ENCODE data around the gene PIAS2. TPM values are rescaled to one million over a fixed set of nuclear protein-coding genes. Genes with fewer than 3 reads are reported as not detected.

The PIAS2 gene
- total RNA-seq, 4 donors from 2014 or later, result 25.1 to 40.8 (median 29.2) TPM

DNA sequence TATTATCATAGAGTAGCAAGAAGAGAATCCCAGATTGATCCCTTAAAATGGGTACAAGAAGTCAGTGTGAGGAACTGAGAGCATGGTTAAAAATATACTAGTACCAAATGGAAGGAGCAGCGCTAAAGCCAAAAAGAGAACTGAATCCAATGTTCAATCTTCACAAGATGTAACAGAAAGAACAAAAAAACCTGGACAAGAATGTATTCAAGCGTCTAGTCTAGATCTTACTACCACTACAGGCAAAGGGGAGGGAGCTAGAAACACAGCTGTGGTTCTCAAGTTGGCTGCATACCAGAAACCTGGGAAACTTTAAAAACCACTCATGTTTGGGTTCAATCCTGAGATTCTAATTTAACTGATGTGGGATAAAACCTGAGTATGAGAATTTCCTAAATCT is 57.5 kb downstream of the PIAS2 start:
- TF ChIP-seq, protein P1, sequence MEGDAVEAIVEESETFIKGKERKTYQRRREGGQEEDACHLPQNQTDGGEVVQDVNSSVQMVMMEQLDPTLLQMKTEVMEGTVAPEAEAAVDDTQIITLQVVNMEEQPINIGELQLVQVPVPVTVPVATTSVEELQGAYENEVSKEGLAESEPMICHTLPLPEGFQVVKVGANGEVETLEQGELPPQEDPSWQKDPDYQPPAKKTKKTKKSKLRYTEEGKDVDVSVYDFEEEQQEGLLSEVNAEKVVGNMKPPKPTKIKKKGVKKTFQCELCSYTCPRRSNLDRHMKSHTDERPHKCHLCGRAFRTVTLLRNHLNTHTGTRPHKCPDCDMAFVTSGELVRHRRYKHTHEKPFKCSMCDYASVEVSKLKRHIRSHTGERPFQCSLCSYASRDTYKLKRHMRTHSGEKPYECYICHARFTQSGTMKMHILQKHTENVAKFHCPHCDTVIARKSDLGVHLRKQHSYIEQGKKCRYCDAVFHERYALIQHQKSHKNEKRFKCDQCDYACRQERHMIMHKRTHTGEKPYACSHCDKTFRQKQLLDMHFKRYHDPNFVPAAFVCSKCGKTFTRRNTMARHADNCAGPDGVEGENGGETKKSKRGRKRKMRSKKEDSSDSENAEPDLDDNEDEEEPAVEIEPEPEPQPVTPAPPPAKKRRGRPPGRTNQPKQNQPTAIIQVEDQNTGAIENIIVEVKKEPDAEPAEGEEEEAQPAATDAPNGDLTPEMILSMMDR (IDR thresholded peaks at IDR 0.05; ENCODE audit: low read depth), result no peak

DNA sequence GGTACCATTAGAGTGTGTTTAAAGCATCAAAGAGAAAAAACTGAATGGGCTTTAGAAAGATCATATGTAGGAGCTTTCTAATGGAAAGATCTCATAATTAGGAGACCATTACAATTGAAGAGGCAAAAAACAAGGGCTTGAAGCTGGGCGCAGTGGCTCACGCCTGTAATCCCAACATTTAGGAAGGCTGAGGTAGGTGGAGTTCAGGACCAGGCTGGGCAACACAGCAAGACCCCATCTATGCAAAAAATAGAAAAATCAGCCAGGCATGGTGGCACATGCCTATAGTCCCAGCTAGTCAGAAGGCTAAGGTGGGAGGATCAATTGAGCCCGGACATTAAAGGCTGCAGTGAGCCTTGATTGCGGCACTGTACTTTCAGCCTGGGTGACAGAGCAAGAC is 59.0 kb downstream of the PIAS2 start:
- TF ChIP-seq, protein P1 (IDR thresholded peaks at IDR 0.05; ENCODE audit: low read depth), result no peak

DNA sequence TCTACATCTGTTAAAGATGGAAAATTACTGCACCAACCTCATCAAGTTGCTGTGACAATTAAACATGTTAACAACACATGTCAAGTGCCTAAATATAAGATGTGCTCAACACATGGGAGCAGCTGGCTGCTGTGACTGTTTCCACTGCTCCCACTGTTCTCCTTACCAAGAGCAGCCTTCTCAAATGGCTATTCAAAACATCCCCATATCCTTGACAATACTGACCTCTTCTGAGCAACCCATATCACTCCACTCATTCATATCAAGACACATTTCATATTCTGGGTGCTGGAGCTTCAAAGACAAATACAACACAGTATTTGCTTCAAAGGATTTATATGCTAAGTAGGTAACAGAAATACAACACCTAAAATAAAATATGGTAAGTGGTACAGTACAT is 60.3 kb downstream of the PIAS2 start:
- TF ChIP-seq, protein P1 (IDR thresholded peaks at IDR 0.05; ENCODE audit: low read depth), result no peak

DNA sequence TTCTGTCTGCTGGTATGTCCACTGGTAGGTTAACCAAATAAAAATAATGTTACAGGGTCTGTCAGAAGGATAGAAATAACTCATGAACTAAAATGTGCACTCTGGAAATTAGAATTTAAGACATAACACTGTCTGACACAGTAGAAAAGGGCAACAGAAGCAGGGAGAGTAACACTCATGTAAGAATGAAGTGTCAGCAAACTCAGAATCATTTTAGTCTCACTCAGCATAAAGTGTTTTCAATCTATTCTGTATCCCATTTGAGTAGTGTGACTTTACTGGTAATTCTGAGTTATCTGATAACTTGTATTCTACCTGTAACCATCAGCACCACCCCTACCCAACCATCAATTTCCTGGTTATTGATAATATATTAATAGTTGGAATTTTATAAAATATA is 68.3 kb downstream of the PIAS2 start:
- TF ChIP-seq, protein P1 (IDR thresholded peaks at IDR 0.05; ENCODE audit: low read depth), result no peak

DNA sequence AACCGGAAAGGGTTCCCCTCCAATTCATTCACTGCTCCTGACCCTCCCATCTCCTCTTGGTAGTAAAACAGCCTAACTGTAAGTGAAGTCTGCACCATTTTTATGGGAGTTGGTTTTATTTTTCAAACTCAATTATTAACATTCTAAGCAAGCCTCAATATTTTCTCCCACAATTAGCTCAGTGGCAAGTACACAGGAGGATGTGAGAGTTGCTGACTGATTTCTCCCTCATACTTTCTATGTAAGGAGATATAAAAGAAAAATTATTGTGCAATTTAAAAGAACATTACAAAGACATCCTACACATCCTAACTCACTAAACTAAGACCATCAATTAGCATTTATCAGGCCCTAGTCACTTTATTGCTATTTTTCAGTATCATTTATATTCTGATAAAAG is 73.9 kb downstream of the PIAS2 start:
- TF ChIP-seq, protein P1 (IDR thresholded peaks at IDR 0.05; ENCODE audit: low read depth), result no peak

DNA sequence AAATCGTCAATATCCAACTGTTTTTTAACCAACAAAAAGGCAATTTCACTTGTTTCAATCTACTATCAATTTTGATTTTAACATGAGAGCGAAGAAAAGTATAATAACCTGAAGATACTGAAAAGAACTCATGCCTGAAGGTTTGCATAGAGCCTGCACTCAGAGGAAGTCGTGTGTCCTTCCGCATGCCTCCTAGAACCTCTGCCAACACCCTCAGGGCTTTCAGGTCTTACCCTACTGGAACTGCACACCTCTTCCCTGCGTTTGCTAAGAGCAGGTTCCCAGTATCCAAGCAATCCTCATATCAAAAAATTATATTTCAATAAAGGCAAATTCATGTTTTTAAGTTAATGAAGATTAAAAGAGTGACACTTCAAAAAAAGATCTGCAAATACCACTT is 74.7 kb downstream of the PIAS2 start:
- TF ChIP-seq, protein P1 (IDR thresholded peaks at IDR 0.05; ENCODE audit: low read depth), result no peak

DNA sequence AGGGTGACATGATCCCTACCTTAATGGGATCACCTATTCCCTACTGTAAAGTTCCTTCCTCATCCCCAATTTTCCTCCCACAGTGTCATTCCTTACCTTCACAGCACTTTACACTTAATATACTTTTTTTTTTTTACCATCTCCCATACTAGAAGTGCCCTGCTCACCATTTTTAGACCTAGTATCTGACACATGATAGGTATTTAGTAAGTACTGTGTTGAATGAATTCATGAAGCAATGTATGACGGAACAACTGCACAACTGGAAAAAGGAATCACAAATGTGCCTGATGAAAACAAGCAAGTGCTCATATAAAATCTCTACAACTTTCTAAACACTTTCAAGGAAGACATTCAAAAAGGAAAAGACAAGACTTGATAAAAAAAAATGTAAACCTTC is 83.4 kb downstream of the PIAS2 start:
- TF ChIP-seq, protein P1 (IDR thresholded peaks at IDR 0.05; ENCODE audit: low read depth), result no peak

Measured in subcutaneous adipose tissue (tissue), 4 donors.